Astrocyte (in vitro differentiated cells and primary cell): ENCODE results near the gene GIMAP8. TPM values are rescaled to one million over a fixed set of nuclear protein-coding genes. Genes with fewer than 3 reads are reported as not detected.

Experiments used
- DNase-seq: peaks from one replicate; pipeline ENCODE4 v3.0.0-alpha.2; 2010; ENCODE audit warnings: low read depth
- FAIRE-seq: peaks from 2 replicates; lab custom pipeline; 2011; peaks lifted over from hg19 to GRCh38; lab: Jason Lieb, UNC
- H2AFZ ChIP-seq: 2 replicates; pipeline ENCODE4 v1.6.0; 2012; ENCODE audit warnings: low read depth, low read length, inconsistent platforms
- H3K27ac ChIP-seq: 2 replicates; pipeline ENCODE4 v1.5.1; 2011; ENCODE audit warnings: low read depth, low read length, inconsistent platforms
- H3K27me3 ChIP-seq: 2 replicates; pipeline ENCODE4 v1.6.0; 2011; ENCODE audit warnings: low read length, inconsistent platforms; ENCODE audit not compliant: insufficient read depth
- H3K36me3 ChIP-seq: 2 replicates; pipeline ENCODE4 v1.5.1; 2011; ENCODE audit warnings: low read length, inconsistent platforms; ENCODE audit not compliant: insufficient read depth
- H3K4me1 ChIP-seq: 2 replicates; pipeline ENCODE4 v1.5.1; 2011; ENCODE audit warnings: low read length, inconsistent platforms; ENCODE audit not compliant: insufficient read depth
- H3K4me2 ChIP-seq: 2 replicates; pipeline ENCODE4 v1.6.0; 2012; ENCODE audit warnings: low read length, inconsistent platforms
- H3K4me3 ChIP-seq: 2 replicates; pipeline ENCODE4 v1.5.1; 2011; ENCODE audit warnings: low read depth, mild to moderate bottlenecking, low read length, inconsistent platforms; ENCODE audit not compliant: insufficient read depth
- H3K79me2 ChIP-seq: 2 replicates; pipeline ENCODE4 v1.6.0; 2012; ENCODE audit warnings: mild to moderate bottlenecking, low read length, inconsistent platforms; ENCODE audit not compliant: insufficient read depth
- H3K9ac ChIP-seq: 2 replicates; pipeline ENCODE4 v1.6.0; 2012; ENCODE audit warnings: mild to moderate bottlenecking, low read length, inconsistent platforms
- H3K9me3 ChIP-seq: 2 replicates; pipeline ENCODE4 v1.5.1; 2012; ENCODE audit warnings: low read depth, mild to moderate bottlenecking, low read length, inconsistent platforms; ENCODE audit not compliant: insufficient read depth
- H4K20me1 ChIP-seq: 2 replicates; pipeline ENCODE4 v1.6.0; 2012; ENCODE audit warnings: low read length, inconsistent platforms; ENCODE audit not compliant: insufficient read depth
- H3K27ac Mint-ChIP-seq: one replicate; pipeline ENCODE4 v1.8.0; 2021; ENCODE audit warnings: mild to moderate bottlenecking, mixed read lengths; ENCODE audit not compliant: unreplicated experiment
- H3K27me3 Mint-ChIP-seq: one replicate; pipeline ENCODE4 v1.8.0; 2021; ENCODE audit warnings: low read depth, mixed read lengths; ENCODE audit not compliant: unreplicated experiment
- H3K36me3 Mint-ChIP-seq: one replicate; pipeline ENCODE4 v1.8.0; 2021; ENCODE audit warnings: low read depth, mixed read lengths; ENCODE audit not compliant: unreplicated experiment
- H3K4me1 Mint-ChIP-seq: one replicate; pipeline ENCODE4 v1.8.0; 2021; ENCODE audit warnings: low read depth, mixed read lengths; ENCODE audit not compliant: unreplicated experiment
- H3K4me3 Mint-ChIP-seq: one replicate; pipeline ENCODE4 v1.8.0; 2021; ENCODE audit warnings: mild to moderate bottlenecking, moderate library complexity, mixed read lengths; ENCODE audit not compliant: unreplicated experiment
- H3K9me3 Mint-ChIP-seq: one replicate; pipeline ENCODE4 v1.8.0; 2021; ENCODE audit warnings: mild to moderate bottlenecking, mixed read lengths; ENCODE audit not compliant: unreplicated experiment
- CTCF ChIP-seq: IDR thresholded peaks from 2 replicates; pipeline ENCODE4 v1.5.1; 2011; ENCODE audit warnings: low read depth, mild to moderate bottlenecking, inconsistent platforms, low read length, moderate library complexity; ENCODE audit not compliant: insufficient read depth
- EZH2 ChIP-seq: IDR thresholded peaks from 2 replicates; pipeline ENCODE4 v1.6.1; 2012; ENCODE audit warnings: mild to moderate bottlenecking, low read length, inconsistent platforms; ENCODE audit not compliant: insufficient read depth
- total RNA-seq: library from RNA; stranded (reverse); gene quantifications from 2 replicates; pipeline ENCODE4 v1.2.1, GENCODE V29; 2021

GIMAP8 gene
- total RNA-seq, 1 donor from 2014 or later: not detected

- Histone ChIP-seq H4K20me1 (no peaks in the 10 kb centered on the region), H3K36me3 (no peaks in the 10 kb centered on the region), H3K9me3 (no peaks in the 10 kb centered on the region), H3K4me1 (no peaks in the 10 kb centered on the region), H3K27ac (no peak overlapping the region), H3K4me3 (no peak overlapping the region), H3K27me3 (no peaks in the 10 kb centered on the region), H3K9ac (no peak overlapping the region), H3K79me2 (no peaks in the 10 kb centered on the region), H3K4me2 (no peak overlapping the region), H2AFZ (no peak overlapping the region)
- no peak for DNase-seq
- no peak overlapping the region for H3K27ac Mint-ChIP-seq
- no peak for TF ChIP-seq CTCF
- no peak for TF ChIP-seq EZH2
- H3K36me3 Mint-ChIP-seq: no peaks in the 10 kb centered on the region
- no peaks in the 10 kb centered on the region for H3K4me1 Mint-ChIP-seq
- H3K4me3 Mint-ChIP-seq: no peak overlapping the region
- peaks cover 9% of the 10 kb centered on the region for H3K9me3 Mint-ChIP-seq
- FAIRE-seq: no peak
- H3K27me3 Mint-ChIP-seq: peaks cover 6% of the 10 kb centered on the region
These were observed 7.8 kb downstream of the GIMAP8 start for GRCh38 chr7:150458235-150458634.

DNA sequence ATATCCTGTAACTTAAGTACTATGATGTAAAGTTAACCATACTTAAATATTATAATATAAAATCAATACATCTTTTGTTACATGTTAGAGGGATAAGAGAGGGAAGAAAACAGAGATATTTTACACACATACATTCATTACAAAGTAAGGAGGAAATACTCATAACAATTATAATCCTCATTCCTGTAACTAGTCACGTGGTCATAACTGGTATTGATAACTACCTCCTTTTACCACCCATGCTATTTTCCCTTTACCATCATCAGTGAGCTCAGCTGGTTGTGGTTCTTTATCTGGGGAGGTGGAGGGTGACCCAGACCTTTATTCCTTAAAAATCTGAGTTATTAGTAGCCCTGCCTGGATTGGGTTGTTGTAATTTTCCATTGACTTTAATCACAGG is 8.3 kb downstream of the GIMAP8 start:
- no peak overlapping the region for H3K27ac Mint-ChIP-seq
- no peaks in the 10 kb centered on the region for H3K9me3 ChIP-seq
- H3K27ac ChIP-seq: no peak overlapping the region
- no peak overlapping the region for H2AFZ ChIP-seq
- H3K36me3 ChIP-seq: no peaks in the 10 kb centered on the region
- H3K36me3 Mint-ChIP-seq: no peaks in the 10 kb centered on the region
- peaks cover 6% of the 10 kb centered on the region for H3K27me3 Mint-ChIP-seq
- no peaks in the 10 kb centered on the region for H3K4me1 Mint-ChIP-seq
- no peaks in the 10 kb centered on the region for H3K27me3 ChIP-seq
- H3K4me3 ChIP-seq: no peak overlapping the region
- no peaks in the 10 kb centered on the region for H3K4me1 ChIP-seq
- H3K9ac ChIP-seq: no peak overlapping the region
- DNase-seq (no peak), FAIRE-seq (no peak)
- no peak overlapping the region for H3K4me2 ChIP-seq
- peaks cover 9% of the 10 kb centered on the region for H3K9me3 Mint-ChIP-seq
- H3K79me2 ChIP-seq: no peaks in the 10 kb centered on the region
- no peak for TF ChIP-seq EZH2
- TF ChIP-seq CTCF: no peak
- H4K20me1 ChIP-seq: no peaks in the 10 kb centered on the region
- no peak overlapping the region for H3K4me3 Mint-ChIP-seq

DNA sequence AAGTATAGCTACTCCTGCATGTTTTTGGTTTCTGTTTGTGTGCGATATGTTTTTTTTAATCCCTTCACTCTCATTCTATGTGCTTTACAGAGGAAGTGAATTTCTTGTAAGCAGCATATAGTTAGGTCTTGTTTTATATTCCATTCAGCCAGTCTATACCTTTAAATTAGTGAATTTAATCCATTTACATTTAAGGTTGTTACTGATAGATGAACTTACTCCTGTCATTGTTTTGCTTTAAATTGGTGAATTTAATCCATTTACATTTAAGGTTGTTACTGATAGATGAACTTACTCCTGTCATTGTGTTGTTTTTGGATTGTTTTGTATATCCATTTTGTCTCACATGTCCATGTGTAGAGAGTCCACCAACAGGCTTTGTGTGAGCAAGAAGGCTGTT is 11.1 kb downstream of the GIMAP8 start:
- no peak for FAIRE-seq
- Mint-ChIP-seq H3K4me1 (no peaks in the 10 kb centered on the region), H3K36me3 (no peaks in the 10 kb centered on the region), H3K9me3 (peaks cover 9% of the 10 kb centered on the region), H3K27me3 (peaks cover 5% of the 10 kb centered on the region), H3K4me3 (no peak overlapping the region), H3K27ac (no peak overlapping the region)
- TF ChIP-seq CTCF (no peak), EZH2 (no peak)
- no peak overlapping the region for H3K4me3 ChIP-seq
- no peaks in the 10 kb centered on the region for H3K4me1 ChIP-seq
- no peak overlapping the region for H3K9ac ChIP-seq
- H3K79me2 ChIP-seq: no peaks in the 10 kb centered on the region
- no peaks in the 10 kb centered on the region for H4K20me1 ChIP-seq
- H3K9me3 ChIP-seq: no peaks in the 10 kb centered on the region
- no peak overlapping the region for H2AFZ ChIP-seq
- H3K27ac ChIP-seq: no peak overlapping the region
- no peaks in the 10 kb centered on the region for H3K27me3 ChIP-seq
- H3K36me3 ChIP-seq: no peaks in the 10 kb centered on the region
- H3K4me2 ChIP-seq: no peak overlapping the region
- no peak for DNase-seq
